ENCODE measurements around the gene PHACTR3. TPM values are rescaled to one million over a fixed set of nuclear protein-coding genes. Genes with fewer than 3 reads are reported as not detected.

The PHACTR3 gene
- total RNA-seq, 1 experiment from 2014 or later, result not detected

GRCh38 chr20:59718751-59719150 is 114.4 kb downstream of the PHACTR3 start:
- Histone ChIP-seq H4K20me1 (ENCODE audit: insufficient read depth) (no peaks in the 10 kb centered on the region), H2AFZ (ENCODE audit: low read depth, low read length, poor library complexity, severe bottlenecking) (no peak overlapping the region), H3K36me3 (ENCODE audit: control insufficient read depth in 1 of 2, insufficient read depth in 2 of 2, low read length in 2 of 2) (no peaks in the 10 kb centered on the region), H3K9me3 (ENCODE audit: control insufficient read depth in 1 of 2, insufficient read depth in 1 of 2, low read depth in 1 of 2, low read length in 2 of 2) (no peaks in the 10 kb centered on the region), H3K27ac (ENCODE audit: low read depth, low read length) (no peak overlapping the region), H3K79me2 (ENCODE audit: insufficient read depth, low read length) (no peaks in the 10 kb centered on the region), H3K4me3 (replicated peaks in 1 of 2; ENCODE audit: low read depth in 1 of 2, low read length in 2 of 2) (no peak overlapping the region), H3K9me2 (ENCODE audit: insufficient read depth) (no peaks in the 10 kb centered on the region), H3K4me1 (ENCODE audit: control insufficient read depth in 1 of 2, insufficient read depth in 2 of 2, low read length in 2 of 2) (no peaks in the 10 kb centered on the region), H3K27me3 (ENCODE audit: insufficient read depth, low read length) (0 out of 2 replicates have a peak, but pooled peaks cover 3% of the 10 kb centered on the region), H3K9ac (ENCODE audit: low read length) (no peak overlapping the region), H3K4me2 (ENCODE audit: low read length) (no peak overlapping the region)
- ChIA-PET POLR2A (no interaction called here), RAD21 (ENCODE audit: low non-redundant PET in 1 of 2, low total read pairs in 2 of 2, uncharacterized antibody in 2 of 2, unreplicated experiment in 2 of 2) (no interaction called here), CTCF (no interaction called here)
- intact Hi-C loops (cut with micrococcal nuclease), result no loop called here
- ATAC-seq (no peak), DNase-seq (ENCODE audit: low read depth, low spot score) (no peak)
- no TSS peak for BruUV-seq (replicated peaks)
- TF ChIP-seq ZNF274 (IDR thresholded peaks at IDR 0.05; ENCODE audit: low read depth, low read length) (no peak), FOSL1 (IDR thresholded peaks at IDR 0.05; ENCODE audit: low read depth) (no peak), REST (IDR thresholded peaks at IDR 0.05; ENCODE audit: low read depth) (no peak), JUND (IDR thresholded peaks at IDR 0.05) (no peak), EZH2 (IDR thresholded peaks at IDR 0.05) (no peak), POLR2AphosphoS5 (IDR thresholded peaks at IDR 0.05; ENCODE audit: low read depth, low read length) (no peak), POLR2A (IDR thresholded peaks at IDR 0.05; ENCODE audit: borderline replicate concordance, extremely low read depth, insufficient read depth, insufficient read length) (no peak), ELF1 (IDR thresholded peaks at IDR 0.05; ENCODE audit: borderline replicate concordance, low read depth) (no peak), ATF3 (IDR thresholded peaks at IDR 0.05) (no peak), CTCF (IDR thresholded peaks at IDR 0.05 in 2 of 3, conservative IDR thresholded peaks at IDR 0.05 in 1 of 3; ENCODE audit: borderline replicate concordance in 1 of 3, insufficient read depth in 1 of 3, low read depth in 2 of 3, low read length in 2 of 3) (no peak), EZH2phosphoT487 (IDR thresholded peaks at IDR 0.05; ENCODE audit: borderline replicate concordance) (no peak), SP1 (IDR thresholded peaks at IDR 0.05; ENCODE audit: low read depth) (no peak), CBX3 (IDR thresholded peaks at IDR 0.05; ENCODE audit: low read depth) (no peak), CEBPB (IDR thresholded peaks at IDR 0.05; ENCODE audit: low read depth) (no peak), ZBTB33 (IDR thresholded peaks at IDR 0.05; ENCODE audit: extremely low read depth, insufficient replicate concordance, low read length) (no peak), YY1 (IDR thresholded peaks at IDR 0.05; ENCODE audit: extremely low read depth, insufficient replicate concordance, low read depth, low read length) (no peak), RAD21 (IDR thresholded peaks at IDR 0.05; ENCODE audit: low read depth) (no peak), MAX (IDR thresholded peaks at IDR 0.05) (no peak)

Measured in HCT116 (cell line).